HCEC 1CT (cell line): ENCODE data around the gene DVL3.
A peak's percentile ranks its signal among the peaks of the same experiment; 100 is the strongest.
"Not testable (repeated sequence)": the region's sequence is repeated elsewhere in the genome, so short reads cannot be mapped to it uniquely, and the experiment has no call there.

Experiments used
- DNase-seq: peaks from one replicate; pipeline ENCODE4 v3.0.0-alpha.2; 2017

Gene DVL3

DNA sequence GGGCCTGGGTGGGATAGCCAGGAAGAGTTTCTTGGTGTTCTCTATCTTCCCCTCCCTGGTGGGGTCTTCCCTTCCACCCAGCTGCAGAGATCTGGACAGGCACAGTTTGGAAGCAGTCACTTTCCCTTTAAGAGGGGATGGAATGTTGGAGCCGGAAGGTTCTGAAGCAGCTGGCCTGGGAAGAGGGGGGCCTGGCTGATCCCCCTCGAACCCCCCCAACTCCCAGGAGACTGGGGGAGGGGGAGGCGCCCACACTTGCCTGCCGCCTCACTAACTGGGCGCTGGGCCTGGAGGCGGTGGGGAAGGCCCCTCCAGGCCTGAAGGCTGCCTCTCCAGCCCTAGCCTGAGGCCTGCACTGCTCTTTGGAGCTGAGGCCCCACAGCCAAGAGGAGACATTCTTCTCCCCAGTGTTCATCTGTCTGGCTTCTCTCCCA is 1.4 kb downstream of the DVL3 start:
- peak; percentile 53 for DNase-seq

DNA sequence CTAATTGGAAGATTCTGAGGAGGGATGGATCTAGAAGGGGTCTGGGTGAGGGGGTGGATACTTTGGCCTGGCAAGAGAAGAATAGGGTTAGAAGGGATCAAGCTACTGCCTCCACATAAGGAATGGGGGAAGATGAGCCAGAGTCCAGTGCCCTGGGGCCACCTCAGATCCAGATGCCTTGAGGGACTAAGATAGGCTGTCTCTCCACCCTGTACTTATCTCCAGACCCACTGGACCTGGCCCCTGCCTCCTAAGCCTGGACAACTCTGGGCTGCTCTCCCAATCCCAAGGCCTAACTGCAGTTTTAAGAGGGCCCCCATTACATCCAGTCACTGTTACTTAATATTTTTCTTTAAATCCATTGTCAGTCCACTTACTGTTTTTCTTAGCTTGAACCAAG is 2.0 kb downstream of the DVL3 start:
- no peak for DNase-seq

DNA sequence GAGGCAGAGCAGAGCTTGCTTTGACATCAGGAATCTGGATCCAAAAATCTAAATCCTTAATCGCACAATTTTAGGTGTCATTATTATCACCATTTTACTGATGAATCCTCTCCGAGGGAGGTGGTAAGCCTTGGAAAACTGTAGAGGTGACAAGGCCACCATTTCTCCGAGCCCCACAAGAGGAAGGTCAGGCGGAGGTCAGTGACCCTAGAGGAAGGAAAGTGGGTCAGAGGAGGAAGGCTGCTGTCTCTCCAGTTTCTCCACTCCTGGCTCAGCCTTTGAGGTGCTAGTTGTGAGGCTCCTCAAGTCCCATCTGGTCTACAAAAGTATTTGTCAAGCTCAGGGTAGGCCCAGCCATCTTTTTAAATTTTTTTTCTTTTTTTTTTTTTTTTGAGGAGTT is 3.2 kb downstream of the DVL3 start:
- no peak for DNase-seq

DNA sequence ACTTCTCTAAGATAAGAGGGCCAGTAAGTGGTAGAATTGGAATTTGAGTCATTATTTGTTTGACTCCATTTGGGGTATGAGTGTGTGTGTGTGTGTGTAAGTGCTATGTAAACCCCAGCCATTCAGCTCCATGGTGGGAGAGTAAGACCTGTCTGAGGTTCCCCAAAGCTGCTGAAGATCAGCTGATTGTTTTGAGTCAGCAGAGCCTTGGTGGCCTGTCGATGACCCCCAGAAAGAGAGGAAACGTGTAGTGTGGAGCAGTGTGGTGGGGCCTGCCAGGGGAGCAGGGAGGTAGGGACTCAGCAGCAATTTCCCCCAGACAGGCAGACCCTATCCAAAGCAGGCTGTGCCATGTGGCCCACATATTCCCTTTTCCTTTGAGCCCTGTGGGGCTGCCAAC is 5.3 kb downstream of the DVL3 start:
- DNase-seq: peak; percentile 46

DNA sequence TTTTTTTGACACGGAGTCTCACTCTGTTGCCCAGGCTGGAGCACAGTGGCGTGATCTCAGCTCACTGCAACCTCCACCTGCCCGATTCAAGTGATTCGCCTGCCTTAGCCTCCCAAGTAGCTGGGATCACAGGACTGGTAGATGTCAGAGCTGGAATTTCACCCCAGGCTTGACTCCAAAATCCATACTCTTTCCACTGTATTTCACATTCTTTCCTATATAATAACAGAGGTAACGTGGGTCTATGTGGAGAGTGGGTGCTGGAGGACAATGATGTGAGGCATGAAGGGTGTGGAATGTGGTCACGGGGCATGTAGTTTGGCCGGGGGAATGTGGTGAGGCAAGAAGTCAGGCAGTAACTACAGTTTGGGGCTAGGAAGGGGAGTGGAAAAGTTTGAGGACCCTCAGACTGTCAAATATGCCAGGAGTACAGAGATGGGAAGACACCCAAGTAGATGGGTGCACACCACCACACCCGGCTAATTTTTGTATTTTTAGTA is 7.4 kb downstream of the DVL3 start:
- DNase-seq: not testable (repeated sequence)

DNA sequence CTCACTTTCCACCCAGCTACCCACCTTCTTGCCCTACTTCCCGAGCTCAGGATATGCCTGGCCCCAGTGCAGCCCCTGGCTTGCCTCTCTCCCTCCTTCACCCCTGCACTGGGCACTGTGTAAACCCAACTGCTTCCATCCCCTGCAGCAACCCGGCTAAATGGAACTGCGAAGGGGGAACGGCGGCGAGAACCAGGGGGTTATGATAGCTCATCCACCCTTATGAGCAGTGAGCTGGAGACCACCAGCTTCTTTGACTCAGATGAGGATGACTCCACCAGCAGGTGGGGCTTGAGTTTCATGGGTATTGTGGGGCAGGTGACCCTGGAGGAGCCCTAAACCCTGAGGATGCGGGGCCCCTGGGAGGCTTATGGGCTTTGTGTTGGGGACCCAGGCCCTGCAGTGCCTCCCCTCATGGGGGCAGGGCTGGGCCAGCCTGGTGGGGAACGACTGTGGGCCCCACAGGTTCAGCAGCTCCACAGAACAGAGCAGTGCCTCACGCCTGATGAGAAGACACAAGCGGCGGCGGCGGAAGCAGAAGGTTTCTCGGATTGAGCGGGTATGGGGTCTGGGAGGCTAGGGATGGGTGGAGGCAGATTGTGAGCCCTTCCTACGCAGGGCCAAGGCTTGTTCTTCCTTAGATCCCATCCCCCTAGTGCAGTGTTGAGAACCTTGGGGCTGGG is 9.6 kb downstream of the DVL3 start:
- no peak for DNase-seq

DNA sequence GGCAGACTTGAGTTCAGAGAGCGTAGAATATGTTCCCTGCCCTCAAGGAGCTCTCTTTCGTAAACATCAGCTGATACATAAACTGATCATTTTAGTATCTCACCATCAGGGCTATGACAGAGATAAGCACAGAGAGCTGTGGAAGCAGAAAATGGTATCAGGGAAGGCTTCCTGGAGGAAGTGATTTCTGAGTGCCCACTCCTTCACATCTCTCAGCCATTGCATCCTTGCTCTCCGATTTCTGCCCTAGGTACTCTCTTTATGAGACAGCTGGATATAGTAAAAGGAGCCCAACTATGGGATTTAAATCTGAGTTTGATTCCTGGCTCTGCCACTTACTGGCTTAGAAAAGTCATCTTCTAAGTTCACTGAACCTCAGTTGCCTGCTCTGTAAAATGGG is 10.4 kb downstream of the DVL3 start:
- no peak for DNase-seq

- DNase-seq: no peak
Measured at GRCh38 chr3:184166671-184167070, 11.5 kb downstream of the DVL3 start.

DNA sequence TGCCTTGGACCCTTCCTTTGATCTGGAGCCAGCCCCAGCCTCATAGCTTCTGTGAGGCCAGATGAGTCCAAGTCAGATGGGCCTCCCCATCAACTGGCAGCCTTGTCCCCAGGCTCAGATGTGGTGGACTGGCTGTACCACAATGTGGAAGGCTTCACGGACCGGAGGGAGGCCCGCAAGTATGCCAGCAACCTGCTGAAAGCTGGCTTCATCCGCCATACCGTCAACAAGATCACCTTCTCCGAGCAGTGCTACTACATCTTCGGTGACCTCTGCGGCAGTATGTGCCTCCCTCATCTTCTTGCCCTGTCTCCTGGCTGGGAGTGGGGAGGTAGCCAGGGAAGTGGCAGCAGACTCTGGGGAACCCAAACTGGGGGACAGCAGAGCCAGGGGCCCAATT is 12.6 kb downstream of the DVL3 start:
- DNase-seq: no peak

GRCh38 chr3:184168363-184169120 is 13.4 kb downstream of the DVL3 start:
- DNase-seq: no peak

DNA sequence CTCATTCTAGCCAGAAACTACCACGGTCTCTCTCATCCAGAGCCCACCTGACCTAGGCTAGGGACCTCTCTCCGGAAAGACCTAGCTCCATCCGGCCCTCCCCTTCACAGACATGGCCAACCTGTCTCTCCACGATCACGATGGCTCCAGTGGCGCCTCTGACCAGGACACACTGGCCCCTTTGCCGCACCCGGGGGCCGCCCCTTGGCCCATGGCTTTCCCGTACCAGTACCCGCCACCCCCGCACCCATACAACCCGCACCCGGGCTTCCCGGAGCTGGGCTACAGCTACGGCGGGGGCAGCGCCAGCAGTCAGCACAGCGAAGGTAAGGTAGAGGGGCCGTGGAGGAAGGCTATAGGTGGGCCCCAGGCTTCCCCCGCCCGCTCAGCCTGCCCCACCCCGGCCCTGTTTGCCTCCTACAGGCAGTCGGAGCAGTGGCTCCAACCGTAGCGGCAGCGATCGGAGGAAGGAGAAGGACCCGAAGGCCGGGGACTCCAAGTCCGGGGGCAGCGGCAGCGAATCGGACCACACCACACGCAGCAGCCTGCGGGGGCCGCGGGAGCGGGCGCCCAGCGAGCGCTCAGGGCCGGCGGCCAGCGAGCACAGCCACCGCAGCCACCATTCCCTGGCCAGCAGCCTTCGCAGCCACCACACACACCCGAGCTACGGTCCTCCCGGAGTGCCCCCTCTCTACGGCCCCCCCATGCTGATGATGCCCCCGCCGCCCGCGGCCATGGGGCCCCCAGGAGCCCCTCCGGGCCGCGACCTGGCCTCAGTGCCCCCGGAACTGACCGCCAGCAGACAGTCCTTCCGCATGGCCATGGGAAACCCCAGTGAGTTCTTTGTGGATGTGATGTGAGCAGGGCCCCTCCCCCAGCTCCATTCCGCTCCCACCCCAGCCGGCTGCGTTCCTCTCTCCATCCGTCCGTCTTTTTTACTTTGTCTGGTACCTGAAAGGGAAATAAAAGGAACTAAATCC is 15.0 kb downstream of the DVL3 start:
- no peak for DNase-seq

DNA sequence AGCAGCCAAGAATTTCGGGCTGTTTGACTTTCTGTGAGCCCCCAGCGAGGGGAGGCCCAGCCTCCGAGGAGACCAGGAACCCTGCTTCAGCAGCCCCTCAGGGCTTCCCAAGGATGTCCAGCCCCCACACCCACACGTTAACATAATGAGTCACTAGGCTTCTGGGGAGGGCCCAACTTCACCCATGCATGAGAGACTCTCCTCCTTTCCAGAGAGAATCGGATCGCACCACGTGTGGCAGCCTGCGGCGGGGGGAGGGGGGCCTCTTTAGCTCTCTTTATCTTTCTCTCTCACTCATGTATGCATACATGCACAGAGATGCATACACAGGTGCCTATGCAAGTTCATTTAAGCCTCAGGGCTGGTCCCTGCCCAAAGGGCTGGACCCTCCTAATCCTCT is 16.4 kb downstream of the DVL3 start:
- DNase-seq: no peak

DNA sequence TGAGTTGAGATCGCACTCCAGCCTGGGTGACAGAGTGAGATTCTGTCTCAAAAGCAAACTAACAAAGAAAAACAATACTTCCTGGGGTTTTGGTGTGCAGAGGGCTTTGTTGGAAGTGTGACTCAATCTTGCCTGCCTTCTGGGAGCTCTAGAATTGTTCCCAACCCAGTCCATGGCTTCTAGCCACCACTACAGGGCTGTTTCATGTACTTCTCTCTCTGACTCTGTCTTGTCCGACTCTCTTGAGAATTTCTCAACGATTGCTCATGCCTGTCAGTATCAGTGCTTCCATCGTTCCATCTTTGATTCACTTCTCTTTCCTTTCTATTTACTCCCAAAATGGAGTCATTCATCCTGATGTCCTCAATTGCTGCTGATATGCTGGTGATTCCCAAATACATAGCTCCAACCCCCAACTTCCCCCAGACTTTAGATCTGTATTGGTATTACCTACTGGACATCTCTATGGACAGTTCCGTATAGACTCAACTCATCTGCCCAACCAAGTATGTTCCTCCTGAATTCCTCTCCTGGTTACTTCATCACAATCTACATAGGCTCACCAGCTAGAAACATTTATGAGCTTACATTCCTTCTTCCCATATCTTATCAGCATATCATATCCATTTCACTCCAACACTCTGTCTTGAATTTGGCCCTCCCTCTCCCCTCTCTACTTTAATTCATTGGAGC is 17.6 kb downstream of the DVL3 start:
- no peak for DNase-seq

- DNase-seq: no peak
Measured at GRCh38 chr3:184173374-184173722, 18.2 kb downstream of the DVL3 start.

DNA sequence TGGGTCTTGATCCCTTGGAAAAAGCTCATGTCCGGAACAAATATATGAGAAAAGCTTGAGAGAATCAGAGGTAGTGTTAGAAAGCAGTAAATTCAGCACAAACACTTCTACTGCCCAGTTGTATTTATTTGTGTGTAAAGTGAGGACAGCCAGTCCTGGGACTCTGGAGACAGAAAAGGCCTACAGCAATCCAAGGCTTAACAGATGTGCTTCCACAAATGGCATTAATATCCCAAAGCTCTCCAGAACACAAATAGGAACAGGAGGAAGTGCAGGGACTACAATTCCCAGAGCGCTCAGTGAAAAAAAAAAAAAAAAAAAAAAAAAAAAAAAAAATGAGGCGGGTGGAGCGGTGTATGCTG is 19.1 kb downstream of the DVL3 start:
- DNase-seq: no peak

DNA sequence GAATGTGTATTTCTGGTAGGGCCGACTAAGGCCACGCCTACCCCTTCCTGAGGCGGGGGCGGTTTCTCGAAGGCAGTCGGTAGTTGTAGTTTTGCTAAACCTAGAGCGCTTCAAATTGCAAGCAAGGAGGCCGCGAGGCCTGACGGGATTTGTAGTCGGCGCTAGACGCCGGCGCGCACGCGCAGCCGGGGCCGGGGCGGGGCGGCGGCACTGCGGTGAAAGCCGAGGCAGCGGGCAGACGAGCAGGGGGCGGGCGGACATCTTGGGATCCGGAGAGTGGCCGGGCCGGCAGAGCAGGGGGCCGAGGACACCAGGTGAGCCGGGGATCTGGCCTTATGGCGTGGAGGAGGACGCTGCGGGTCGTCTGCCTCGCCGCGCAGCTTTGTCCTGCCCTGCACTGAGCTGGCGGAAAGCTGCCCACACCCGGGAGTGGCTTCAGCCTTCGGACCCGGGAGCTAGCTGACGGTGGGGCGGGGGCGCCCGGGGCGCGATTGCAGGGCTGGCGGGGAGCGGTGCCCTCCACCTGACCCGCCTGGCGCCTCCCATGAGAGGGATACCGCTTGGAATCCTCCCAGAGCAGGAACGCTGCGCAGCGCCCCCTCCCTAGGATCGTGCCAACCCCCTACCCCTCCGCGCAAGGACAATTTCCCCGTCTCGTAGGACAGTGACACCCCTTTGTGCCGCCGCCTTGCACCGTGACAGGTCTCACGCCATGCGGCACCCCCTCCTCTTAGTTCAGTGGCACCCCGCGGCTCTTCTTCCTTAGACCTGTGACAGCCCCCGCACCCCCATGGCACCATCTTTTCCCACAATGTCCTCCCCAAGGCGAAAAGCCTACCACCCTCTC is 19.7 kb downstream of the DVL3 start, which contains the start of gene AP2M1:
Gene AP2M1 (plus strand): TSS at position 210 of the 847 bp plus-strand sequence. CDS start 2,139 bp downstream, outside the sequence.
- peak; percentile 100 for DNase-seq

- DNase-seq: no peak
Measured at GRCh38 chr3:184175506-184175905, 20.3 kb downstream of the DVL3 start.

DNA sequence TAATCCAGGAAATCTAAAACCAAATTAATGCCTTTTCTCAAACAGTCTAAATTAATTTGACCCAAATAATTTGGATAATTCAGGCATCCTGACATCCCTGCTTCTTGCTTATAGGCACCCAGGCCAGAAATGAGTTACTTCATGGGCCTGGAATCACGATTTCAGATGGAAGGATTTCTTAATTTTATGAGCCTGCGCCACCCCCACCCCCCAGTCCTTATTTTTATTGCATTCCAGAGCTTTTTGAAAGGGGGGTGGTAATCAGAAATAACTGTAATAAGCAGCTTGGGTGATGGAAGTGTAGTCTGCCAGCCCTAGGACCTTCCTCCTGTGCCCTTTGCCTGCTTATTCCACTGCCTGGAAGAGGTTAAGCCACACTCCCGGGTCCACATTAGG is 20.8 kb downstream of the DVL3 start:
- DNase-seq: no peak

DNA sequence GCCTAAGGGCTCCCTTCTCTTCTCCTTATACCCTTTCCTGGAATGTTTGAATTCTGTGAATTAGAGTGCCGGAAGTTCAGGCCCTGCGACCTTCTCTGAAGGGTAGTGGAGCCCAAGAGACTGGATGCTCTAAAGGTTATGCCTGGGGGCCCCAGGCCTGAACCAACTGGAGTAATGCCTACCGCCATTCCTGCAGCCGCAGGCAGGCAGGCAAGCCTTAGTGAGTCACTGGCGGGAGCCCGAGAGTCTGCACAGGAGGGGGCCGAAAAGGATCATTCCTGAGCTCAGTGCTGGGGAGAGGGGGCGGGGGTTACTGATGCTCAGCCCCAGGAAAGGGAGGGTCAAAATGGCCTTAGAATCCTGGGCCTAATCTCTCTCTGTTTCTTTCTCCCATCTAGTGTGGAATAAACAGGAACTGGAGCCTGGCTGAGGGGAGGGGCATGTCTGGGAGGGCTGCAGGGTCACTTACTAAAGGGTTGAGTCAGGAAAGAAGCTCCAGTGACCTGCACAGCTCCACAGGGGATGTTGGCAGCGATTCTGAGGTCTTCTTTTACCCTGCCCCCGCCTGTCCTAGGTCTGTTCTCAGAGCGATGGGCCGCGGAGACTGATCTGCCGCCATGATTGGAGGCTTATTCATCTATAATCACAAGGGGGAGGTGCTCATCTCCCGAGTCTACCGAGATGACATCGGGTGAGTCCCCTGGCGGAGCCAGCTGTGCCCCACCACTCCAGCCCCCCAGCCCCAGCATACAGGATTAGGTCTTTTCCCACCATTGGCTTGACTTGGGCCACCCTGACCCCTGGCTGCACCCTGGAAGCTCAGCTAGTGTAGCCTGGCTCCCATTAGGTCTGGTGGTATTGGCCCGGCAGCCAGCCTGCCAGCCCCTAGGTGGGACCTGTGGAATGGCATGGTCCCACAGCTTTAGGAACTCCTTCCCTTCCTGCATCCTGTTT is 21.5 kb downstream of the DVL3 start:
- DNase-seq: peak; percentile 98

- no peak for DNase-seq
Measured at GRCh38 chr3:184177331-184177731, 22.2 kb downstream of the DVL3 start.
